ENCODE data around the gene UBE2E2. TPM values are rescaled to one million over a fixed set of nuclear protein-coding genes. Genes with fewer than 3 reads are reported as not detected.

Gene UBE2E2
- polyA plus RNA-seq, 1 donor, result 34.1 TPM

- DNase-seq (ENCODE audit: low read depth), result no peak
Observed at GRCh38 chr3:23440416-23441294, 237.5 kb downstream of the UBE2E2 start.

- DNase-seq (ENCODE audit: low read depth), result no peak
Observed at GRCh38 chr3:23442598-23443383, 239.7 kb downstream of the UBE2E2 start.

- DNase-seq (ENCODE audit: low read depth), result no peak
Observed at GRCh38 chr3:23444386-23444785, 241.3 kb downstream of the UBE2E2 start.

- no peak for DNase-seq (ENCODE audit: low read depth)
Observed at GRCh38 chr3:23446301-23446700, 243.2 kb downstream of the UBE2E2 start.

- DNase-seq (ENCODE audit: low read depth), result no peak
Observed at GRCh38 chr3:23448998-23449537, 245.9 kb downstream of the UBE2E2 start.

GRCh38 chr3:23450051-23450450, 246.9 kb downstream of the UBE2E2 start:
- no peak for DNase-seq (ENCODE audit: low read depth)

- no peak for DNase-seq (ENCODE audit: low read depth)
Observed at GRCh38 chr3:23450806-23451205, 247.7 kb downstream of the UBE2E2 start.

- no peak for DNase-seq (ENCODE audit: low read depth)
Observed at GRCh38 chr3:23452408-23452807, 249.3 kb downstream of the UBE2E2 start.

GRCh38 chr3:23455084-23455483, 252.0 kb downstream of the UBE2E2 start:
- no peak for DNase-seq (ENCODE audit: low read depth)

GRCh38 chr3:23455775-23456174, 252.6 kb downstream of the UBE2E2 start:
- no peak for DNase-seq (ENCODE audit: low read depth)

GRCh38 chr3:23457697-23458096, 254.6 kb downstream of the UBE2E2 start:
- no peak for DNase-seq (ENCODE audit: low read depth)

GRCh38 chr3:23459465-23459864, 256.3 kb downstream of the UBE2E2 start:
- no peak for DNase-seq (ENCODE audit: low read depth)

- DNase-seq (ENCODE audit: low read depth), result no peak
Observed at GRCh38 chr3:23459889-23460546, 256.9 kb downstream of the UBE2E2 start.

GRCh38 chr3:23461069-23461468, 257.9 kb downstream of the UBE2E2 start:
- DNase-seq (ENCODE audit: low read depth), result no peak

- DNase-seq (ENCODE audit: low read depth), result no peak
Observed at GRCh38 chr3:23463791-23464190, 260.7 kb downstream of the UBE2E2 start.

GRCh38 chr3:23465569-23465968, 262.4 kb downstream of the UBE2E2 start:
- no peak for DNase-seq (ENCODE audit: low read depth)

GRCh38 chr3:23468203-23468602, 265.1 kb downstream of the UBE2E2 start:
- DNase-seq (ENCODE audit: low read depth), result no peak

- no peak for DNase-seq (ENCODE audit: low read depth)
Observed at GRCh38 chr3:23474580-23475357, 271.6 kb downstream of the UBE2E2 start.

- DNase-seq (ENCODE audit: low read depth), result no peak
Observed at GRCh38 chr3:23475446-23475845, 272.3 kb downstream of the UBE2E2 start.

- DNase-seq (ENCODE audit: low read depth), result no peak
Observed at GRCh38 chr3:23479026-23479425, 275.9 kb downstream of the UBE2E2 start.

GRCh38 chr3:23479615-23480328, 276.6 kb downstream of the UBE2E2 start:
- DNase-seq (ENCODE audit: low read depth), result no peak
